OCI-LY7 (cell line): Measurements from ENCODE around the gene ELP1. TPM values are rescaled to one million over a fixed set of nuclear protein-coding genes. Genes with fewer than 3 reads are reported as not detected.
"Not testable (repeated sequence)": the region's sequence is repeated elsewhere in the genome, so short reads cannot be mapped to it uniquely, and the experiment has no call there.

Experiments used
- BruUV-seq: library from RNA; stranded (reverse); fragments of 400-500 nt; replicated peaks from 2 replicates; lab custom pipeline; 2021; lab: Mats Ljungman, UMichigan
- CTCF ChIA-PET: fragments of 300-600 bp; sonication (Branson Sonifier 250); formaldehyde crosslinking; loops from one replicate; lab custom pipeline; 2022; ENCODE audit warnings: antibody characterized with exemption; ENCODE audit not compliant: unreplicated experiment; lab: Charles Lee
- POLR2A ChIA-PET: fragments of 300-600 bp; sonication (Branson Sonifier 250); formaldehyde crosslinking; loops from one replicate; lab custom pipeline; 2022; ENCODE audit warnings: antibody characterized with exemption; lab: Charles Lee
- DNase-seq: peaks from one replicate; pipeline ENCODE4 v3.0.0-alpha.2; 2015; ENCODE audit warnings: low spot score
- H2AFZ ChIP-seq: fragments of 200-600 bp; sonication (generic), shearing (Covaris generic); 2 replicates; pipeline ENCODE4 v1.6.1; 2014; ENCODE audit warnings: mild to moderate bottlenecking, antibody characterized with exemption, low read length, moderate library complexity
- H3K27ac ChIP-seq: fragments of 200-600 bp; sonication (generic); 2 replicates; pipeline ENCODE4 v1.5.1; 2014; ENCODE audit warnings: mixed run types, low read depth, mild to moderate bottlenecking, moderate library complexity, low read length, inconsistent platforms; ENCODE audit not compliant: poor library complexity, severe bottlenecking
- H3K36me3 ChIP-seq: fragments of 200-600 bp; sonication (generic); 2 replicates; pipeline ENCODE4 v1.6.1; 2014; ENCODE audit warnings: mild to moderate bottlenecking, antibody characterized with exemption, low read length, moderate library complexity, mixed read lengths; ENCODE audit not compliant: insufficient read depth
- H3K4me1 ChIP-seq: fragments of 200-600 bp; sonication (generic); 2 replicates; pipeline ENCODE4 v1.5.1; 2014; ENCODE audit warnings: mild to moderate bottlenecking, low read length; ENCODE audit not compliant: insufficient read depth, poor library complexity, severe bottlenecking
- H3K4me2 ChIP-seq: fragments of 200-600 bp; sonication (generic); 2 replicates; pipeline ENCODE4 v1.6.1; 2014; ENCODE audit warnings: mild to moderate bottlenecking, low read length
- H3K4me3 ChIP-seq: fragments of 200-600 bp; sonication (generic); 2 replicates; pipeline ENCODE4 v1.5.1; 2014; ENCODE audit warnings: mild to moderate bottlenecking, low read depth, low read length; ENCODE audit not compliant: poor library complexity, severe bottlenecking
- H3K79me2 ChIP-seq: fragments of 200-600 bp; sonication (generic); 2 replicates; pipeline ENCODE4 v1.6.1; 2016; ENCODE audit warnings: low read depth, mild to moderate bottlenecking, low read length, moderate library complexity, mixed read lengths; ENCODE audit not compliant: insufficient read depth
- H3K9me2 ChIP-seq: fragments of 200-600 bp; sonication (generic); 2 replicates; pipeline ENCODE4 v1.6.1; 2016; ENCODE audit warnings: mild to moderate bottlenecking, low read length, mixed read lengths; ENCODE audit not compliant: insufficient read depth
- H3K9me3 ChIP-seq: fragments of 200-600 bp; sonication (generic); 2 replicates; pipeline ENCODE4 v1.6.1; 2014; ENCODE audit warnings: mild to moderate bottlenecking, mixed run types, low read length, mixed read lengths
- H4K20me1 ChIP-seq: fragments of 200-600 bp; sonication (generic); 2 replicates; pipeline ENCODE4 v1.6.1; 2014; ENCODE audit warnings: mild to moderate bottlenecking, antibody characterized with exemption, low read length, moderate library complexity, mixed read lengths; ENCODE audit not compliant: insufficient read depth
- CTCF ChIP-seq: fragments of 200-600 bp; sonication (generic); conservative IDR thresholded peaks from 2 replicates; pipeline ENCODE4 v1.5.1; 2014; ENCODE audit warnings: mild to moderate bottlenecking, antibody characterized with exemption, low read length, moderate library complexity, mixed read lengths
- EZH2phosphoT487 ChIP-seq: fragments of 200-600 bp; sonication (generic); IDR thresholded peaks from 2 replicates; pipeline ENCODE4 v1.6.1; 2018; ENCODE audit warnings: low read depth, borderline replicate concordance, mild to moderate bottlenecking, mixed run types, antibody characterized with exemption, low read length, moderate library complexity, mixed read lengths
- intact Hi-C: fragments of 100-400 bp; cut with micrococcal nuclease; formaldehyde crosslinking; loops from one replicate; pipeline ENCODE4 v1.10.0; 2022; ENCODE audit not compliant: unreplicated experiment
- total RNA-seq, 2 experiments: library from RNA; depleted of rRNA in 1 of 2; stranded (reverse); fragments of >200 nt in 1 of 2; shearing (Covaris generic) in 1 of 2; gene quantifications; 2 replicates each; pipeline ENCODE4 v1.2.3, GENCODE V29; 2014 to 2022

ELP1 gene
- total RNA-seq, 2 experiments from 2014 or later = 33.3 to 42.0 TPM

GRCh38 chr9:108842610-108843295 lies 91.2 kb downstream of the ELP1 start:
- Histone ChIP-seq H3K4me2 (no peak overlapping the region), H3K4me3 (no peak overlapping the region), H3K4me1 (no peaks in the 10 kb centered on the region), H3K36me3 (no peaks in the 10 kb centered on the region), H3K9me3 (no peaks in the 10 kb centered on the region), H3K27ac (no peak overlapping the region), H3K9me2 (no peaks in the 10 kb centered on the region), H2AFZ (no peak overlapping the region), H4K20me1 (no peaks in the 10 kb centered on the region), H3K79me2 (no peaks in the 10 kb centered on the region)
- CTCF ChIA-PET = no interaction called here
- BruUV-seq = no TSS peak
- no peak for DNase-seq
- intact Hi-C loops = no loop called here
- POLR2A ChIA-PET = interaction anchor here (0.6 to 1.0 kb wide), 2 partner anchors 12 to 404 kb away, joined by 3 read pairs; no protein-coding TSS in a partner anchor
- no peak for TF ChIP-seq CTCF
- TF ChIP-seq EZH2phosphoT487 = no peak

DNA sequence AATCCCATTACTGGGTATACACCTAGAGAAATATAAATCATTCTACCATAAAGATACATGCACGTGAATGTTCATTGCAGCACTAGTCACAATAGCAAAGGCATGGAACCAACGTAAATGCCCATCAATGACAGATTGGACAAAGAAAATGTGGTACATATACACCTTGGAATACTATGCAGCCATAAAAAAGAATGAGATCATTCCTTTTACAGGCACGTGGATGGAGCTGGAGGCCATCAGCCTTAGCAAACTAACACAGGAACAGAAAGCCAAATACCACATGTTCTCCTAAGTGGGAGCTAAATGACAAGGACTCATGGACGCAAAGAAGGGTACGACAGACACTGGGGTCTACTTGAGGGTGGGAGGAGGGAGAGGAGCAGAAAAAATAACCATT lies 94.4 kb downstream of the ELP1 start:
- H3K4me1 ChIP-seq, H3K9me3 ChIP-seq, DNase-seq, H3K36me3 ChIP-seq, H3K27ac ChIP-seq, H3K4me3 ChIP-seq, H3K9me2 ChIP-seq, H3K4me2 ChIP-seq, CTCF ChIA-PET, H3K79me2 ChIP-seq, H2AFZ ChIP-seq, BruUV-seq, H4K20me1 ChIP-seq, intact Hi-C loops: not testable (repeated sequence)
- POLR2A ChIA-PET = interaction anchor here (0.8 kb wide), 1 partner anchor 12 kb away, joined by 3 read pairs; no protein-coding TSS in a partner anchor

GRCh38 chr9:108838017-108838416 lies 95.9 kb downstream of the ELP1 start:
- H3K27ac ChIP-seq = no peak overlapping the region
- TF ChIP-seq CTCF (no peak), EZH2phosphoT487 (no peak)
- H4K20me1 ChIP-seq = no peaks in the 10 kb centered on the region
- H3K4me1 ChIP-seq = no peaks in the 10 kb centered on the region
- H3K4me3 ChIP-seq = no peak overlapping the region
- BruUV-seq = no TSS peak
- intact Hi-C loops = no loop called here
- H3K9me3 ChIP-seq = no peaks in the 10 kb centered on the region
- no peaks in the 10 kb centered on the region for H3K79me2 ChIP-seq
- H3K4me2 ChIP-seq = no peak overlapping the region
- H2AFZ ChIP-seq = no peak overlapping the region
- CTCF ChIA-PET = no interaction called here
- no peaks in the 10 kb centered on the region for H3K9me2 ChIP-seq
- no peak for DNase-seq
- H3K36me3 ChIP-seq = no peaks in the 10 kb centered on the region
- POLR2A ChIA-PET = no interaction called here
